Measurements from ENCODE around the gene USP26. TPM values are rescaled to one million over a fixed set of nuclear protein-coding genes. Genes with fewer than 3 reads are reported as not detected.

The USP26 gene
- total RNA-seq, 1 donor, result not detected

GRCh38 chrX:133033010-133033409, 63.9 kb downstream of the USP26 start:
- TF ChIP-seq, protein P1, sequence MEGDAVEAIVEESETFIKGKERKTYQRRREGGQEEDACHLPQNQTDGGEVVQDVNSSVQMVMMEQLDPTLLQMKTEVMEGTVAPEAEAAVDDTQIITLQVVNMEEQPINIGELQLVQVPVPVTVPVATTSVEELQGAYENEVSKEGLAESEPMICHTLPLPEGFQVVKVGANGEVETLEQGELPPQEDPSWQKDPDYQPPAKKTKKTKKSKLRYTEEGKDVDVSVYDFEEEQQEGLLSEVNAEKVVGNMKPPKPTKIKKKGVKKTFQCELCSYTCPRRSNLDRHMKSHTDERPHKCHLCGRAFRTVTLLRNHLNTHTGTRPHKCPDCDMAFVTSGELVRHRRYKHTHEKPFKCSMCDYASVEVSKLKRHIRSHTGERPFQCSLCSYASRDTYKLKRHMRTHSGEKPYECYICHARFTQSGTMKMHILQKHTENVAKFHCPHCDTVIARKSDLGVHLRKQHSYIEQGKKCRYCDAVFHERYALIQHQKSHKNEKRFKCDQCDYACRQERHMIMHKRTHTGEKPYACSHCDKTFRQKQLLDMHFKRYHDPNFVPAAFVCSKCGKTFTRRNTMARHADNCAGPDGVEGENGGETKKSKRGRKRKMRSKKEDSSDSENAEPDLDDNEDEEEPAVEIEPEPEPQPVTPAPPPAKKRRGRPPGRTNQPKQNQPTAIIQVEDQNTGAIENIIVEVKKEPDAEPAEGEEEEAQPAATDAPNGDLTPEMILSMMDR (IDR thresholded peaks at IDR 0.05; ENCODE audit: insufficient read depth, low read length), result no peak
- DNase-seq (ENCODE audit: low read depth), result no peak
- H3K4me3 ChIP-seq (ENCODE audit: low read depth, low read length), result no peak overlapping the region

DNA sequence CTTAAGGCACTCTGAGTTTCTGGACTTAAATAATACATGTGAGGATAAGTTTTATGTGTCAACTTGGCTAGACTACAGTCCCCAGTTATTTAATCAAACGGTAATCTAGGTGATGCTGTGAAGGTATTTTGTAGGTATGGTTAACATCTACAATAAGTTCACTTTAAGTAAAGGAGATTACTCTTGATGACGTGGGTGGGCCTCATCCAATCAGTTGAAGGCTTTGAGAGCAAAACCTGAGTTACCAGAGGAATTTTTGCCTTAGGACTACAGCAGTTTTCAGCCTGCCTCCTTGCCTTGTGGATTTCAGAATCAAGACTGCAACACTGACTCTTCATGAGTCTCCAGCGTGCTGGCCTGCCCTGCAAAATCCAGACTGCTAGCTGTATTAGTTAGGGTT, 78.7 kb downstream of the USP26 start:
- H3K4me3 ChIP-seq (ENCODE audit: low read depth, low read length), result no peak overlapping the region
- TF ChIP-seq, protein P1 (IDR thresholded peaks at IDR 0.05; ENCODE audit: insufficient read depth, low read length), result no peak
- DNase-seq (ENCODE audit: low read depth), result no peak

DNA sequence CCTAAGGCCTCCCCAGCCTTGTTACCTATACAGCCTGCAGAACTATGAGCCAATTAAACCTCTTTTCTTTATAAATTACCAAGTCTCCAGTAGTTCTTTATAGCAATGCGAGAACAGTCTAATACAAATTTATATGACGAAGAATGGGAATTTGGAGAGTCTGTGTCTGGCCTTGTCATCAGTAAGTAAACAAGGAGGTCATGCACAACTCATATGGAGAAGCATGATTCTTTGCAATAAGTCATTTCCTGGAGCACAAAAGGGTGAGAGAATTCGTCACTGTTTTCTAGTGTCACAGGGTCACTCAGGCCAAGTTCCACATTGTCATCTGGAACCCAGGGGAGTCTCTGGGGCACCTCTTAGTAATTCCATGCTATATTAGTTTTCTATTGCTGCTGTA, 89.5 kb downstream of the USP26 start:
- TF ChIP-seq, protein P1 (IDR thresholded peaks at IDR 0.05; ENCODE audit: insufficient read depth, low read length), result no peak
- DNase-seq (ENCODE audit: low read depth), result no peak
- H3K4me3 ChIP-seq (ENCODE audit: low read depth, low read length), result no peak overlapping the region

DNA sequence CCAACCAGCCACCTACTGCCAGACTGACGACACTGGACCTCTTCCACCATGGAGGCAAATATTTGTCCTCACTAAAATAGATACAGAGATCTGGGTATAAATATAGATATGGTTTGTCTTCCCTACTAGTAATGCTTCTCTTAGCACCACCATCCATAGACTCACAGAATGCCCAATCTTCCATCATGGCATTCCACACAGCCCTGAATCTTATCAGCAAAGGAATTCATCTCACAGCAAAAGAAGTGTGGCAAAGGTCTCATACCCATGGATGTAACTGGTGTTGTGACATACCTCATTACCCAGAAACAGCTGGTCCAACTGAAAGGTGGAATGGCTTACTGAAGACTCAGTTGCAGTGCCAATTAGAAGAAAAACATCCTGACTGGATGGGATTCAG, 91.3 kb downstream of the USP26 start:
- H3K4me3 ChIP-seq (ENCODE audit: low read depth, low read length), result no peak overlapping the region
- TF ChIP-seq, protein P1 (IDR thresholded peaks at IDR 0.05; ENCODE audit: insufficient read depth, low read length), result no peak
- no peak for DNase-seq (ENCODE audit: low read depth)

GRCh38 chrX:133005042-133005441, 91.9 kb downstream of the USP26 start:
- DNase-seq (ENCODE audit: low read depth), result peak; percentile 9
- TF ChIP-seq, protein P1 (IDR thresholded peaks at IDR 0.05; ENCODE audit: insufficient read depth, low read length), result peak; percentile 59
- H3K4me3 ChIP-seq (ENCODE audit: low read depth, low read length), result no peak overlapping the region

GRCh38 chrX:132999209-132999608, 97.7 kb downstream of the USP26 start:
- TF ChIP-seq, protein P1 (IDR thresholded peaks at IDR 0.05; ENCODE audit: insufficient read depth, low read length), result no peak
- H3K4me3 ChIP-seq (ENCODE audit: low read depth, low read length), result no peak overlapping the region
- DNase-seq (ENCODE audit: low read depth), result no peak

DNA sequence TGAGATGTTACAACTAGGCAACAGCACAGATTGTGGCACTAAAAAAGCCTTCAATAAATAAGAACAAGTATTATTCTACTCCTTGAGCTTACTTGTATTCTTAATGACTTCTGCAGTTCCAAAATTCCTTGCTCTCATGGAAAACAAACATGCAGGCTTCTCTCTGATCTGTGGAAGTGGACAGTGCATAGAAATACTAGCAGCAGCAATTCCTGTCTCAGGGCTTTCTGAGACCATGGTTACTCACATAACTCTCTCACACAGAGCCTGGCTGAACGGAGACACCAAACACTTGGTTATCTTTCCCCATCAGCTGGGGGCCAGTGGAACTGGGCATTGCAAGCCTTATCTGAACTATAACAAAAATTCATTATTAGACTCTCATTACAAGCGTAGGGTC, 106.1 kb downstream of the USP26 start:
- no peak overlapping the region for H3K4me3 ChIP-seq (ENCODE audit: low read depth, low read length)
- TF ChIP-seq, protein P1 (IDR thresholded peaks at IDR 0.05; ENCODE audit: insufficient read depth, low read length), result no peak
- no peak for DNase-seq (ENCODE audit: low read depth)

Measured in fibroblast of the aortic adventitia (primary cell).